A549 (cell line): ENCODE data around the gene FDXACB1. TPM values are rescaled to one million over a fixed set of nuclear protein-coding genes. Genes with fewer than 3 reads are reported as not detected.
A peak's percentile ranks its signal among the peaks of the same experiment; 100 is the strongest.

ENCODE experiments used
- ATAC-seq, 2 experiments: fragments of 200-7000 bp in 1 of 2; fragments of >200 bp in 1 of 2; cut with Nextera tagmentation in 1 of 2; cut with Tn5 transposase in 1 of 2; 3 replicates each; pipeline versions ENCODE4 v1.8.0 to v1.9.1; 2018 to 2020; ENCODE audit warnings: mild to moderate bottlenecking in 1 of 2, moderate library complexity in 1 of 2
- CTCF ChIA-PET: fragments of 300-600 bp; sonication (Branson Sonifier 250); formaldehyde crosslinking; extraction: SDS; loops from one replicate; lab custom pipeline; 2021; ENCODE audit warnings: antibody characterized with exemption, inconsistent platforms; lab: Yijun Ruan, JAX
- POLR2A ChIA-PET: fragments of 350-600 bp; formaldehyde crosslinking; extraction: SDS; loops from one replicate; lab custom pipeline; 2021; ENCODE audit warnings: antibody characterized with exemption, inconsistent platforms; lab: Yijun Ruan, JAX
- DNase-seq, 2 experiments: peaks; one replicate each; pipeline versions ENCODE4 v3.0.0 to v3.0.0-alpha.2; 2011 to 2016; ENCODE audit warnings: low read depth in 1 of 2, low spot score in 1 of 2
- FAIRE-seq: peaks from 2 replicates; lab custom pipeline; 2011; peaks lifted over from hg19 to GRCh38; lab: Jason Lieb, UNC
- H3K27ac ChIP-seq, 2 experiments: fragments of >200 bp; sonication (Bioruptor Twin); formaldehyde crosslinking; 3 replicates each; pipeline ENCODE4 v1.5.1; 2016 to 2017
- H3K4me1 ChIP-seq: fragments of >200 bp; sonication (Bioruptor Twin); formaldehyde crosslinking; 3 replicates; pipeline ENCODE4 v1.6.1; 2016
- H3K4me2 ChIP-seq: fragments of >200 bp; sonication (Bioruptor Twin); formaldehyde crosslinking; 3 replicates; pipeline ENCODE4 v1.6.1; 2016
- H3K4me3 ChIP-seq: fragments of >200 bp; sonication (Bioruptor Twin); formaldehyde crosslinking; 3 replicates; pipeline ENCODE4 v1.5.1; 2016
- H3K9me3 ChIP-seq: fragments of >200 bp; sonication (Bioruptor Twin); formaldehyde crosslinking; 3 replicates; pipeline ENCODE4 v1.6.1; 2016
- CHD4 ChIP-seq: fragments of 200-600 bp; sonication (generic); IDR thresholded peaks from 2 replicates; pipeline ENCODE4 v1.6.1; 2016; ENCODE audit warnings: antibody characterized with exemption, mild to moderate bottlenecking, borderline replicate concordance
- GATA3 ChIP-seq: IDR thresholded peaks from 2 replicates; pipeline ENCODE4 v1.6.1; 2012; ENCODE audit warnings: borderline replicate concordance
- KDM1A ChIP-seq: fragments of 200-600 bp; sonication (generic); IDR thresholded peaks from 2 replicates; pipeline ENCODE4 v1.6.1; 2016; ENCODE audit warnings: low read depth, mild to moderate bottlenecking
- MAFK ChIP-seq: fragments of 450-650 bp; IDR thresholded peaks from 2 replicates; pipeline ENCODE4 v1.6.1; 2014; ENCODE audit not compliant: partially characterized antibody
- RAD21 ChIP-seq, 2 experiments: fragments of >200 bp in 1 of 2; sonication (Bioruptor Twin) in 1 of 2; formaldehyde crosslinking in 1 of 2; IDR thresholded peaks in 1 of 2; conservative IDR thresholded peaks in 1 of 2; 2 replicates in 1 of 2; 3 replicates in 1 of 2; pipeline ENCODE4 v1.6.1; 2012 to 2018; ENCODE audit warnings: inconsistent platforms in 1 of 2
- RCOR1 ChIP-seq: fragments of 150-350 bp; IDR thresholded peaks from 2 replicates; pipeline ENCODE4 v1.6.1; 2014; ENCODE audit warnings: antibody characterized with exemption, low read length, low read depth
- RFX5 ChIP-seq: fragments of 450-650 bp; IDR thresholded peaks from 2 replicates; pipeline ENCODE4 v1.7.1; 2014; ENCODE audit warnings: antibody characterized with exemption, mild to moderate bottlenecking, moderate library complexity
- SMC3 ChIP-seq: fragments of >200 bp; sonication (Bioruptor Twin); formaldehyde crosslinking; IDR thresholded peaks from 3 replicates; pipeline ENCODE4 v1.6.1; 2018; ENCODE audit warnings: inconsistent platforms
- TFCP2L1 ChIP-seq: fragments of 250-450 bp; sonication (Bioruptor Pico); IDR thresholded peaks from 2 replicates; pipeline ENCODE4 v1.5.0; 2021; ENCODE audit warnings: mild to moderate bottlenecking
- ZC3H11A ChIP-seq: fragments of 450-650 bp; IDR thresholded peaks from 2 replicates; pipeline ENCODE4 v1.6.1; 2014; ENCODE audit warnings: antibody characterized with exemption, mild to moderate bottlenecking
- ZNF302 ChIP-seq: fragments of 250-450 bp; sonication (Bioruptor Pico); IDR thresholded peaks from 2 replicates; pipeline ENCODE4 v1.9.0; 2021; ENCODE audit warnings: inconsistent platforms, mild to moderate bottlenecking, moderate library complexity
- ZSCAN20 ChIP-seq: fragments of 250-450 bp; sonication (Bioruptor Pico); IDR thresholded peaks from 2 replicates; pipeline ENCODE4 v1.8.0; 2022; ENCODE audit warnings: mild to moderate bottlenecking, moderate library complexity
- WGBS: methylation state at CpG from one replicate; pipeline ENCODE4 v1.1.6; 2017; ENCODE audit errors: missing lambda C conversion rate; 5-methylcytosine and 5-hydroxymethylcytosine counted together
- polyA plus RNA-seq, 4 experiments: library from polyadenylated mRNA; depleted of rRNA in 3 of 4; stranded (reverse); fragments of >200 nt; fragmentation: RNase III in 1 of 4; extraction: RNeasy Plus Mini Kit Qiagen cat#74134 plus additional on column Dnase treatment in 1 of 4; gene quantifications; 2 replicates in 3 of 4; 3 replicates in 1 of 4; pipeline ENCODE4 v1.2.3, GENCODE V29; 2011 to 2017
- TF ChIP-seq, protein P1 (sequence below): fragments of >200 bp; sonication (Bioruptor Twin); formaldehyde crosslinking; IDR thresholded peaks from 3 replicates; pipeline ENCODE4 v1.6.1; 2016
- TF ChIP-seq, protein P2 (sequence below): IDR thresholded peaks from 2 replicates; pipeline ENCODE4 v1.6.1; 2012
- TF ChIP-seq, protein P3 (sequence below): fragments of 150-350 bp; IDR thresholded peaks from 2 replicates; pipeline ENCODE4 v1.6.1; 2014; ENCODE audit warnings: low read depth, mild to moderate bottlenecking, low read length
- TF ChIP-seq, protein P4 (sequence below): fragments of 250-450 bp; sonication (Bioruptor Pico); IDR thresholded peaks from 2 replicates; pipeline ENCODE4 v1.5.0; 2020; ENCODE audit warnings: low read depth, mild to moderate bottlenecking, moderate library complexity
- TF ChIP-seq, protein P5 (sequence below): fragments of 250-450 bp; sonication (Bioruptor Pico); IDR thresholded peaks from 2 replicates; pipeline ENCODE4 v1.5.0; 2021; ENCODE audit warnings: mild to moderate bottlenecking, moderate library complexity, borderline replicate concordance
- TF ChIP-seq, protein P6 (sequence below): IDR thresholded peaks from 2 replicates; pipeline ENCODE4 v1.6.1; 2012
- TF ChIP-seq, protein P7 (sequence below): fragments of 200-600 bp; sonication (generic); IDR thresholded peaks from 2 replicates; pipeline ENCODE4 v1.6.1; 2016; ENCODE audit warnings: antibody characterized with exemption, mild to moderate bottlenecking, moderate library complexity
- TF ChIP-seq, protein P8 (sequence below): fragments of >200 bp; sonication (Bioruptor Twin); formaldehyde crosslinking; IDR thresholded peaks from 3 replicates; pipeline ENCODE4 v1.5.1; 2016

Gene FDXACB1
- polyA plus RNA-seq, 2 of the 4 experiments (the other 2 are of a cell fraction), result 1.9 to 2.4 TPM

DNA sequence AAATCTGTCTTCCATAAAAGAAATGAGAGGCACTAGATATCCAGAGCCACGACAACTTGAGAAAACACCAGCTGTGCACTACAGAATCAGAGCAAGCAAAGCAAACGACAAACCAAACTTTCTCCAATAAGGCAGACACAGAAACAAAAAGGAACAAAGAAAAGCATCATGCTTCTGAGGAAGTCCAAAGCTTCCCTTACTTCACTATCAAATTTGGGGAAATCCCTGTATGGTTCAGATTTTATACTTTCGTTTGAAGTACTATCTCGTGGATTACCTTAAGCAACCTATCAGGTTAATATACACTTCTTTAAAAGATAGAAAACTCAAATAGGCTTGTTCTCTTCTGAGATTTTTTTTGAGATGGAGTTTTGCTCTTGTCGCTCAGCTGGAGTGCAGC, 35.3 kb downstream of the FDXACB1 start:
- no peaks in the 10 kb centered on the region; the same call in 2 of the 3 replicates for H3K4me1 ChIP-seq
- CTCF ChIA-PET, result interaction anchor here (0.9 to 1.9 kb wide), 2 partner anchors 239 to 242 kb away, joined by 3 to 5 read pairs; no protein-coding TSS in a partner anchor
- TF ChIP-seq, protein P1, sequence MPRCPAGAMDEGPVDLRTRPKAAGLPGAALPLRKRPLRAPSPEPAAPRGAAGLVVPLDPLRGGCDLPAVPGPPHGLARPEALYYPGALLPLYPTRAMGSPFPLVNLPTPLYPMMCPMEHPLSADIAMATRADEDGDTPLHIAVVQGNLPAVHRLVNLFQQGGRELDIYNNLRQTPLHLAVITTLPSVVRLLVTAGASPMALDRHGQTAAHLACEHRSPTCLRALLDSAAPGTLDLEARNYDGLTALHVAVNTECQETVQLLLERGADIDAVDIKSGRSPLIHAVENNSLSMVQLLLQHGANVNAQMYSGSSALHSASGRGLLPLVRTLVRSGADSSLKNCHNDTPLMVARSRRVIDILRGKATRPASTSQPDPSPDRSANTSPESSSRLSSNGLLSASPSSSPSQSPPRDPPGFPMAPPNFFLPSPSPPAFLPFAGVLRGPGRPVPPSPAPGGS, result no peak
- no peak for TF ChIP-seq TFCP2L1 (CRISPR knock-in tag)
- no peak for TF ChIP-seq RCOR1
- no peak for TF ChIP-seq RFX5
- TF ChIP-seq ZNF302 (CRISPR knock-in tag), result no peak
- TF ChIP-seq CHD4, result no peak
- no peak for FAIRE-seq
- H3K4me2 ChIP-seq, result no peak overlapping the region
- no peaks in the 10 kb centered on the region for H3K9me3 ChIP-seq
- no peak overlapping the region for H3K27ac ChIP-seq
- no peak overlapping the region for H3K4me3 ChIP-seq
- ATAC-seq, result no peak
- no peak for DNase-seq
- 91% methylated on average over 5 of the region's 5 CpGs for WGBS
- POLR2A ChIA-PET, result no interaction called here

DNA sequence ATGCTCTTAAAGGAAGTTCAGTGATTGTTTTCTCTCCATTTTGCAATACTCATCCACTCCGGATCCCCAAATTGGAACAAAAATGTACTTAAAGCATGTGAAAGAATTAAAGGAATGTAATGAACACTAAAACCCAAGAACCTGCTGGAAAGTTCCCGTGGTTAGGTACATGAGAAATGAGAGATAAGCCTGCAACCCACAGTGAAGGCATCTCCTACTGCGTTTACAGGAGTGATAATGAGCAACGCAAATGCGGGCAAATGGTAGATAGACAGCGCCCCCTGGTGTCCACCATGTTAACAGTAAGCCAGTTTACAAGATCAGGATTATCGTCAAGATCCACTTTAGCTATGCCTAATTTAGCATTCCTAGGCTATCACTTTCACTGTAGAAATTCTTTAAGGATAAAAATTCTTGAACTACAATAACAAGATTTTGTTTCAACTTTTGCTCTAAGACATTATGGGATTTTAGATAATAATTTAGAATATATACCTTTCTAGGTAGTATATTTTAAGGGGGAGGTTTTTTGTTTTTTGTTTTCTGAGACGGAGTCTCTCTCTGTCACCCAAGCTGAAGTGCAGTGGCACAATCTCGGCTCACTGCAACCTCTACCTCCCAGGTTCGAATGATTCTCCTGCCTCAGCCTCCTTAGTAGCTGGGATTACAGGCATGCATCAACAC, 37.5 kb downstream of the FDXACB1 start:
- ChIA-PET POLR2A (no interaction called here), CTCF (interaction anchor here (0.6 to 2.3 kb wide), 31 partner anchors 8 to 386 kb away, joined by 3 to 12 read pairs (median 4); partner anchors contain the start of genes ALG9 and SIK2)
- Histone ChIP-seq H3K4me3 (no peak overlapping the region), H3K4me1 (no peaks in the 10 kb centered on the region; the same call in 2 of the 3 replicates), H3K4me2 (peak overlapping the region; percentile 5; the same call in 1 of the 3 replicates), H3K9me3 (no peaks in the 10 kb centered on the region), H3K27ac (0 out of 6 replicates have a peak overlapping the region, but pooled peaks of 1 of the 2 experiments have one; percentile 53)
- TF ChIP-seq MAFK (no peak), ZSCAN20 (CRISPR knock-in tag) (no peak), RAD21 (conservative IDR thresholded peaks at IDR 0.05 in 1 of 2, IDR thresholded peaks at IDR 0.05 in 1 of 2) (peak; percentile 78 to 83), RCOR1 (no peak), KDM1A (no peak), GATA3 (no peak), RFX5 (no peak), ZC3H11A (no peak), SMC3 (peak; percentile 76)
- TF ChIP-seq, protein P2, sequence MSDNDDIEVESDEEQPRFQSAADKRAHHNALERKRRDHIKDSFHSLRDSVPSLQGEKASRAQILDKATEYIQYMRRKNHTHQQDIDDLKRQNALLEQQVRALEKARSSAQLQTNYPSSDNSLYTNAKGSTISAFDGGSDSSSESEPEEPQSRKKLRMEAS, result no peak
- TF ChIP-seq, protein P3, sequence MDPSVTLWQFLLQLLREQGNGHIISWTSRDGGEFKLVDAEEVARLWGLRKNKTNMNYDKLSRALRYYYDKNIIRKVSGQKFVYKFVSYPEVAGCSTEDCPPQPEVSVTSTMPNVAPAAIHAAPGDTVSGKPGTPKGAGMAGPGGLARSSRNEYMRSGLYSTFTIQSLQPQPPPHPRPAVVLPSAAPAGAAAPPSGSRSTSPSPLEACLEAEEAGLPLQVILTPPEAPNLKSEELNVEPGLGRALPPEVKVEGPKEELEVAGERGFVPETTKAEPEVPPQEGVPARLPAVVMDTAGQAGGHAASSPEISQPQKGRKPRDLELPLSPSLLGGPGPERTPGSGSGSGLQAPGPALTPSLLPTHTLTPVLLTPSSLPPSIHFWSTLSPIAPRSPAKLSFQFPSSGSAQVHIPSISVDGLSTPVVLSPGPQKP, result no peak
- TF ChIP-seq, protein P4, sequence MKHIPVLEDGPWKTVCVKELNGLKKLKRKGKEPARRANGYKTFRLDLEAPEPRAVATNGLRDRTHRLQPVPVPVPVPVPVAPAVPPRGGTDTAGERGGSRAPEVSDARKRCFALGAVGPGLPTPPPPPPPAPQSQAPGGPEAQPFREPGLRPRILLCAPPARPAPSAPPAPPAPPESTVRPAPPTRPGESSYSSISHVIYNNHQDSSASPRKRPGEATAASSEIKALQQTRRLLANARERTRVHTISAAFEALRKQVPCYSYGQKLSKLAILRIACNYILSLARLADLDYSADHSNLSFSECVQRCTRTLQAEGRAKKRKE (CRISPR knock-in tag), result no peak
- TF ChIP-seq, protein P5, sequence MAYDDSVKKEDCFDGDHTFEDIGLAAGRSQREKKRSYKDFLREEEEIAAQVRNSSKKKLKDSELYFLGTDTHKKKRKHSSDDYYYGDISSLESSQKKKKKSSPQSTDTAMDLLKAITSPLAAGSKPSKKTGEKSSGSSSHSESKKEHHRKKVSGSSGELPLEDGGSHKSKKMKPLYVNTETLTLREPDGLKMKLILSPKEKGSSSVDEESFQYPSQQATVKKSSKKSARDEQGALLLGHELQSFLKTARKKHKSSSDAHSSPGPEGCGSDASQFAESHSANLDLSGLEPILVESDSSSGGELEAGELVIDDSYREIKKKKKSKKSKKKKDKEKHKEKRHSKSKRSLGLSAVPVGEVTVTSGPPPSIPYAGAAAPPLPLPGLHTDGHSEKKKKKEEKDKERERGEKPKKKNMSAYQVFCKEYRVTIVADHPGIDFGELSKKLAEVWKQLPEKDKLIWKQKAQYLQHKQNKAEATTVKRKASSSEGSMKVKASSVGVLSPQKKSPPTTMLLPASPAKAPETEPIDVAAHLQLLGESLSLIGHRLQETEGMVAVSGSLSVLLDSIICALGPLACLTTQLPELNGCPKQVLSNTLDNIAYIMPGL (CRISPR knock-in tag), result no peak
- TF ChIP-seq, protein P6, sequence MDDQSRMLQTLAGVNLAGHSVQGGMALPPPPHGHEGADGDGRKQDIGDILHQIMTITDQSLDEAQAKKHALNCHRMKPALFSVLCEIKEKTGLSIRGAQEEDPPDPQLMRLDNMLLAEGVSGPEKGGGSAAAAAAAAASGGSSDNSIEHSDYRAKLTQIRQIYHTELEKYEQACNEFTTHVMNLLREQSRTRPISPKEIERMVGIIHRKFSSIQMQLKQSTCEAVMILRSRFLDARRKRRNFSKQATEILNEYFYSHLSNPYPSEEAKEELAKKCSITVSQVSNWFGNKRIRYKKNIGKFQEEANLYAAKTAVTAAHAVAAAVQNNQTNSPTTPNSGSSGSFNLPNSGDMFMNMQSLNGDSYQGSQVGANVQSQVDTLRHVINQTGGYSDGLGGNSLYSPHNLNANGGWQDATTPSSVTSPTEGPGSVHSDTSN, result no peak
- TF ChIP-seq, protein P7, sequence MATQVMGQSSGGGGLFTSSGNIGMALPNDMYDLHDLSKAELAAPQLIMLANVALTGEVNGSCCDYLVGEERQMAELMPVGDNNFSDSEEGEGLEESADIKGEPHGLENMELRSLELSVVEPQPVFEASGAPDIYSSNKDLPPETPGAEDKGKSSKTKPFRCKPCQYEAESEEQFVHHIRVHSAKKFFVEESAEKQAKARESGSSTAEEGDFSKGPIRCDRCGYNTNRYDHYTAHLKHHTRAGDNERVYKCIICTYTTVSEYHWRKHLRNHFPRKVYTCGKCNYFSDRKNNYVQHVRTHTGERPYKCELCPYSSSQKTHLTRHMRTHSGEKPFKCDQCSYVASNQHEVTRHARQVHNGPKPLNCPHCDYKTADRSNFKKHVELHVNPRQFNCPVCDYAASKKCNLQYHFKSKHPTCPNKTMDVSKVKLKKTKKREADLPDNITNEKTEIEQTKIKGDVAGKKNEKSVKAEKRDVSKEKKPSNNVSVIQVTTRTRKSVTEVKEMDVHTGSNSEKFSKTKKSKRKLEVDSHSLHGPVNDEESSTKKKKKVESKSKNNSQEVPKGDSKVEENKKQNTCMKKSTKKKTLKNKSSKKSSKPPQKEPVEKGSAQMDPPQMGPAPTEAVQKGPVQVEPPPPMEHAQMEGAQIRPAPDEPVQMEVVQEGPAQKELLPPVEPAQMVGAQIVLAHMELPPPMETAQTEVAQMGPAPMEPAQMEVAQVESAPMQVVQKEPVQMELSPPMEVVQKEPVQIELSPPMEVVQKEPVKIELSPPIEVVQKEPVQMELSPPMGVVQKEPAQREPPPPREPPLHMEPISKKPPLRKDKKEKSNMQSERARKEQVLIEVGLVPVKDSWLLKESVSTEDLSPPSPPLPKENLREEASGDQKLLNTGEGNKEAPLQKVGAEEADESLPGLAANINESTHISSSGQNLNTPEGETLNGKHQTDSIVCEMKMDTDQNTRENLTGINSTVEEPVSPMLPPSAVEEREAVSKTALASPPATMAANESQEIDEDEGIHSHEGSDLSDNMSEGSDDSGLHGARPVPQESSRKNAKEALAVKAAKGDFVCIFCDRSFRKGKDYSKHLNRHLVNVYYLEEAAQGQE, result no peak
- TF ChIP-seq, protein P8, sequence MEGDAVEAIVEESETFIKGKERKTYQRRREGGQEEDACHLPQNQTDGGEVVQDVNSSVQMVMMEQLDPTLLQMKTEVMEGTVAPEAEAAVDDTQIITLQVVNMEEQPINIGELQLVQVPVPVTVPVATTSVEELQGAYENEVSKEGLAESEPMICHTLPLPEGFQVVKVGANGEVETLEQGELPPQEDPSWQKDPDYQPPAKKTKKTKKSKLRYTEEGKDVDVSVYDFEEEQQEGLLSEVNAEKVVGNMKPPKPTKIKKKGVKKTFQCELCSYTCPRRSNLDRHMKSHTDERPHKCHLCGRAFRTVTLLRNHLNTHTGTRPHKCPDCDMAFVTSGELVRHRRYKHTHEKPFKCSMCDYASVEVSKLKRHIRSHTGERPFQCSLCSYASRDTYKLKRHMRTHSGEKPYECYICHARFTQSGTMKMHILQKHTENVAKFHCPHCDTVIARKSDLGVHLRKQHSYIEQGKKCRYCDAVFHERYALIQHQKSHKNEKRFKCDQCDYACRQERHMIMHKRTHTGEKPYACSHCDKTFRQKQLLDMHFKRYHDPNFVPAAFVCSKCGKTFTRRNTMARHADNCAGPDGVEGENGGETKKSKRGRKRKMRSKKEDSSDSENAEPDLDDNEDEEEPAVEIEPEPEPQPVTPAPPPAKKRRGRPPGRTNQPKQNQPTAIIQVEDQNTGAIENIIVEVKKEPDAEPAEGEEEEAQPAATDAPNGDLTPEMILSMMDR, result peak; percentile 85
- DNase-seq, result peak; percentile 52 to 75
- 21% methylated on average over 10 of the region's 10 CpGs for WGBS
- peak; percentile 83 to 97 for ATAC-seq
- no peak for FAIRE-seq
